Stimulated activated CD8-positive, alpha-beta memory T cell treated with anti-CD3 and anti-CD28 coated beads, Interleukin-7, amount 100 ng/mL, for 24 hours (primary cell): ENCODE results near the gene CAP1.
"Not testable (repeated sequence)": the region's sequence is repeated elsewhere in the genome, so short reads cannot be mapped to it uniquely, and the experiment has no call there.

Experiments used
- DNase-seq: peaks from one replicate; pipeline ENCODE4 v3.0.0-alpha.2; 2020; ENCODE audit warnings: low read depth

Gene CAP1

DNA sequence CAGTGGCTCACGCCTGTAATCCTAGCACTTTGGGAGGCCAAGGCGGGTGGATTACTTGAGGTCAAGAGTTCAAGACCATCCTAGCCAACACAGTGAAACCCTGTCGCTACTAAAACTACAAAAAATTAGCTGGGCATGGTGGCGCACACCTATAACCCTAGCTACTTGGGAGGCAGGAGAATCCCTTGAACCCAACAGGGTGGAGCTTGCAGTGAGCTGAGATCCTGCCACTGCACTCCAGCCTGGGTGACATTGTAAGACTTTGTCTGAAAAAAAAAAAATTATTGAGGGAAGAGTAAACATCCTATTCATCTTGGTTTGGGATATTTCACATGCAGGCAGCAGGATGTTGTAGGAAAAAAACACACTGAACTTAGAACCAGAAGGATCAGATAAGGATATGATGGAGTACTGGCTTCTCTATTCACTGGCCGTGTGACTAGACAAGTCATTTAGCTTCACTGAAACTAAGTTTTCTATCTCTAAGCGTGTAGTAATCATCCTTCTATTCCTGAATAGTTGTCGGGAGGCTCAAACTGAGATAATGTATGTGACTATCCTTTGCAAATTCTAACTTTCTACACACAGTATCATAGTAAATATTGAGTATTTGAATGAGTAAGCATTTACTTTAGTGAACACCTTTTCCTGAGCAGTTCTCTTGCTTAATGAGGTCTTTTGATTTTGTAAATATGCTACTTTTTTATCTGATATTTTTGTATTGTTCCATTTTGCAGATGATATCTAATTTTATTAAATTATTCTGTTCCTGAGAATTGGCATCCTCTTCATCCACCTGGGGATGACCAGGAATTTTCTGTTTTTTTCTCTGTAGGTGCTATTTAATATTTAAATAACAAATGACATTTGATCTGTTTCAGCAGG is 18.2 kb downstream of the CAP1 start:
- no peak for DNase-seq

DNA sequence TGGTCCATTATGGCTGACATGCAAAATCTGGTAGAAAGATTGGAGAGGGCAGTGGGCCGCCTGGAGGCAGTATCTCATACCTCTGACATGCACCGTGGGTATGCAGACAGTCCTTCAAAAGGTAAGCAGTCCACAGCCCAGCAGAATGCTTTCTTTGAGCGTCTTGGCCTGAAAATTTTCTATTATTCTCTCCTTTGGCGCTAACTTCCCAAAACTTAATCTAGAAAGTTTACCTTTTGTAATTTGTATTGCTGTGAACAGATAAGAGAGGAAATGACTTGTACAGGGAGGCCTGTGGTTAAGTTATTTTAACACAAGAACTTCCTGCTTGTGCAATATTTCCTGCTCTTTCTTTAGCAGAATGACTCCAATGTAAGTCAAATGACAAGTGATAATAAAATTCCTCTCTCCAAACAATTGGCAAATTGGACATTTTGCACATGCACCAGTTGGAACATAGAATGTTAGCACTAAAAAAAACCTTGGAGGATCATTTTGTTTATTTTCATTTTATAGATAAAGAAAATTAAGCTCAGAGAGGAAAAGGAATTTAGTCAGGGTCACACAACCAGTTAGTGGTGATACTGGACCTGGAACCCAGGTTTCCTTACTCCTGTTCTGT is 18.9 kb downstream of the CAP1 start:
- DNase-seq, result no peak

DNA sequence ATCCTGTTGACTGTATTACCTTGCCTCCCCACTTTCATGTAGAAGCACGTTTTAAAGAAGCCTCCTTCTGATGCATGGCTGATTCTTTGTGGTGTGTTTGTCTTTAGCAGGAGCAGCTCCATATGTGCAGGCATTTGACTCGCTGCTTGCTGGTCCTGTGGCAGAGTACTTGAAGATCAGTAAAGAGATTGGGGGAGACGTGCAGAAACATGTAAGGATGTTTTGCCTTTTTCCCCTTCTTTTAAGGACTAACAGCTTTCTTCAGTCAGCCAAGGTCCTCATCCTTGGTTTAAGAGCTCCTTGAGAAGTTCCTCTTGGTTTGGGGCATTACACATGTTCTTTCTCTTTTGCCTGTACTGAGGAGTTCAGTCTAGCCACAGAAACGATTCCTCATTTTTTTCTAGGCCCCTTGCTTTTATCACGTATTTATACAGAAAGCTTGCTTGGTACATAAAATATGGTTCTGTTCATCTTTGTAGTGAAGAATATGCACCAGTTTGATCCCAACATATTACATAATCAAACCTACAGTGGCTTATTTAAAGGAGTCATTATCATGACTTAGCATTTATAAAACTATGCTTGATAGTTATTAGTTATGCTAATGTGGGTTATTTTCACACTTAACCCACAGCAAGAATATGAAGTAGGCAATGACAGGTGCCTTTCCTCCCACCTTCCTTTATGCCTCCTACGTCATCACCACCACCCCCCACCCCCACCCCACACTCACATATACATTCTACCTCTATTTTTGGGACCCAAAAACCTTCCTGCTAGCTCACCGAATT is 19.6 kb downstream of the CAP1 start:
- no peak for DNase-seq

DNA sequence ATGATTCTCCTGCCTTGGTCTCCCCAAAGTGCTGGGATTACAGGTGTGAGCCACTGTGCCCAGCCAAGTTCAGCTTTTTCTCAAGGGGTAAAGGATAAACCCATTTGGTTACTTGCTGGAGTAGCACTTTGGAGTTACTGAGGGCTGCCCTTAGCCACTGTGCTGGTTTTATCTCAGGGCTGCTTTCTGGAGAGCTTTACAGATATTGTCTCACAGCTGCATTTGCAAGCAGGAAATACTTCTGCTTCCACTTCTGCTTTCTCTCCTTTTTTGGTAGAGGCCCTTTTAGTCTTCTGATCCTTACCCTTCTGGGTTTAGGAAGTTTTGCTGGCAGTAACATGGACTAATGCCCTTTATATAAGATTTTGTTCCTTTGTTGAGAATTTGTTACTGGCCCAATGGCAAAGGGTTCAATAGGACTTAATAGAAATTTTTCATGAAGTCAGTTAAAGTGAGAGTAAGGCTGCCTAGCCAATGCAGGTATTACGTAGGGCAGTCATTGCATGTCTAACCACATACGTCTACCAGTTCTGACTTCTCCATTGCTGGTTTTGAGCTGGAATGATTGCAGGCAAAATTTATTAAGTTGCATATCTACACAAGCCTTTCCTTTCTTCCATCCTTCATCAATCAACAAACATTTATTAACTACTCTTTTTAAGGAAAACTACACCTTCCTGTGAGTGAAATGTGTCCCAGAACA is 24.4 kb downstream of the CAP1 start:
- no peak for DNase-seq

DNA sequence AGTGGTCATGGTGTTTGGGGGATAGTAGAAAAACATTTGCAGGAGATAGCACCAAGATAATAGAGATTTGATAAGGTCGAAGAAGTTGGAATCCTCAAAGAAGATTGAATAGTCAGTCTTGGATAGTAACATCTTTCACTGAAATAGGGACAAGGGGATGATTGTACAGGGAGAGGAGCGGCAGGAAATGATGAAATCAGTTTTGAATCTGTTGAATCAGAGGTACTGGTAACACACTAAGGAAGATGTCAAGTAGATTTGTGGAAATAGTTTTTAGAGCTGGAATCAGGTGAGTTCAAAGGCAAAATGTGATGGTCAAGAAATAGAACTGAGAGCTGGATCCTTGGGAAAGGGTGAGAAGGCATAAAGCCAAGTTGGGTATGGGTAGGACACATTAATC is 26.5 kb downstream of the CAP1 start:
- DNase-seq, result no peak

DNA sequence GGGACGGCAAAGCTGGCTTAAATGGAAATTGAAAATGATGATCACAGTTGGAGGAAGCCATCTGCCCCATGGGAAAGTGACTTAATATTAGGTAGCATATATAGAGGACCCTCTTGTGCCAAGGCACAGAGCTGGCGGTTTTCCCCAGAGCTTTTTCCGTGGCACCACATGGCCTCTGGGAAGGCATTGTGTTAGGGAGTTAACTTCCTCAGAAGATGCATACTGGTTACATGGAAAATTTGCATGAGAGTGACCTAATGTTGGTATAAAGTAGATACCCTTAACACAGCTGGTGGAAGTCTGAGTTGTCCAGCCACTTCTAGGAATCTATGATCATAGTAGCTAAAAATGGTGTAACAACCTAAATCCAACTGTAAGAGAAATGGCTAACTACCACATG is 27.3 kb downstream of the CAP1 start:
- no peak for DNase-seq

DNA sequence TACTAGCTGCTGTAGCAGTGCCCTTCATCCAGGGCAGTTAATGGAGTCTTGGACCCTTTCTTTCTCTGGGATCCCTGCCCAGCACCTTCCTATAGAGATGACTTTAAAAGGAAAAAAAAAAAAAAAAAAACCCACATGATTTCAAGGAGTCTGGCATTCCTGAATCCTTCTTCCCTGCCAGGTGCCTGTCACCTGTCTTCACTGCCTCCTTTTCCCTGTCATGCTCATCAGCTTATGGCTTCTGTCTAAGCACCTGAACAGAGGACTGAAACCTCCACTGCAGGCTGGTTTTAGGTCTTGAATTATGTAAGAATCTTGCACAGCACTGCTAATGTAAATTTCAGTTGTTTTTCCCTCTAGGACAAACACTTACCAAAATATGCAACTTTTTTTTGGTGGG is 31.6 kb downstream of the CAP1 start:
- DNase-seq, result no peak

DNA sequence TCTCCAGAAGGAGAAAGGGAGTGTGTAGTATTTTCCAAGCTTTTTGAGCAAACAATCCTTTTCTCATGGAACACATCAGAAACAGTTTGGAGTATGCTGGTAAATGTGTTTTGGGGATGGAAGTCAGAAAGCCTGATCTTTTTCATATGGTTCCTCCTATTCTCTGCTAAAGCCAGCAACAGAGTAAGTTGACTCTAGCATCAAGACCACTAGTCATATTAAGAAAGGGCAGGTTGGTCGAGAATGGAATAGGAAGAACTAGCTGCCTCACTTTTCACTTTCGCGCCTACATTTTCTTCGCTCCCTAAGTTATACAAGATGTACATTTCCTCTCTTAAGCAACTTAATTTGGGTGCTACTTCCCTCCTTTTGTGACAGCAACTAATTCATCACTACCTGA is 32.5 kb downstream of the CAP1 start:
- DNase-seq, result no peak

DNA sequence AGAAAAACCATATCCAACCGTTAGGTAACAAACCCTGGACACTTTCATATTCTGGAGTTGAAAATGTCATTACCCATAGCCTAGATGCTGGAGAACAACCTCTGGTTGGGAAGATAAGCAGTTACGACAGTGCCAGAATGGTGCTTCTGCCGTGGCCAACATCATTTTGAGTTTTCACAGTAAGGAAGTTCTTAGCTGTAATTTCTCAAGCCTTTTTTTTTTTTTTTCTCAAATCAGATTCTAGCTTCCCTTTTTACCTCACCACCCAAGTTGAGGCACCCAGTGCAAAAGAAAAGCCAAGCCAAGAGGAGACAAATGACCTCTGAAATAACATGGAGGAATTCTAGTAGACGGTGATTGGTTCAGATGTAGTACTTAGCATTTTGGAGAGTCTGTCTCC is 34.7 kb downstream of the CAP1 start:
- no peak for DNase-seq

DNA sequence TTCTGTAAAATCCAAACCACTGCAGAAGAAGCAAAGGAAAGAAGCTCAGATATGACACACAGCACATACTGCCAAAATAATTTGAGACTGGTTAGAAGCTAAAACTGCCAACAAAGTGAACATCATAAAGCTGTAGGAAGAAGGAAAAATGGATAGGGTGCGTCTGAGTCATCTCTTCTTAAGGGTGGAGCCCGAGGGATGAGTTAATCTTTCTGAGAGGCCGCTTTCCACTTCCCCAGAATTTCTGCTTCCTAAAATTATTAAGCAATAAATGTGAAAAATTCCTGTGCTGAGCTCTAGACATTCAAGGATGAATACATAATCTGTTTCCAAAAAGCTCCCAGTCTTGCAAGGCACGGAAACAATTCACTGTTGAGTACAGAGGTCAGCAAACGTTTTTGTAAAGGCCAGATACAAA is 36.4 kb downstream of the CAP1 start:
- DNase-seq, result no peak

DNA sequence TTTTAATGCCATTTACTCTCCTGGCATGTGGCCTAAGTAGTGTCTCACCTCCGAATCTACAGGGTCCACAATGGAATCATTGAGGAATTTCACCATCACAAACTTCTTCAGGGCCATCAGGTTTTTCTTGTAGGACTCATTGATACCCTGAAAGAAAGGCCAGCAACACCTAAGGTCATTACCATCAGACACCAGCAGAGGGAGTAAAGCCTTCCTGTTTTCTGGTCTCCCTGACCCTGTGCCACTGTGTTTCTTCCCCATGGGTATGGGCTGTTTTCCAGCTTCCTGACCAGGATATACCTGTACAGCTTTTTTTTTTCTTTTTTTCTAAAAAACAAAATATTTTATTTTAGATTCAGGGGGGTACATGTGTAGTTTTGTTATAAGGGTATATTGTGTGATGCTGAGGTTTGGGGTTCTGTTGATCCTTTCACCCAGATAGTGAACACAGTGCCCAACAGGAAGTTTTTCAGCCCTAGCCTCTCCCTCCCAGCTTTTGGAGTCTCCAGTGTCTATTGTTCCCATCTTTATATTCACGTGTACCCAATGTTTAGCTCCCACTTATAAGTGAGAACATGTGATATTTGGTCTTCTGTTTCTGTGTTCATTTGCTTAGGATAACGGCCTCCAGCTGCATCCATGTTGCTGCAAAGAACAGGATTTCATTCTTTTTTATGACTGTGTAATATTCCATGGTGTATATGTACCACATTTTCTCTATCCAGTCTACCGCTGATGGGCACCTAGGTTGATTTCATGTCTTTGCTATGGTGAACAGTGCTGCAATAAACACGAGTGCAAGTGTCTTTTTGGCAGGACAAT is 38.2 kb downstream of the CAP1 start:
- DNase-seq, result no peak

DNA sequence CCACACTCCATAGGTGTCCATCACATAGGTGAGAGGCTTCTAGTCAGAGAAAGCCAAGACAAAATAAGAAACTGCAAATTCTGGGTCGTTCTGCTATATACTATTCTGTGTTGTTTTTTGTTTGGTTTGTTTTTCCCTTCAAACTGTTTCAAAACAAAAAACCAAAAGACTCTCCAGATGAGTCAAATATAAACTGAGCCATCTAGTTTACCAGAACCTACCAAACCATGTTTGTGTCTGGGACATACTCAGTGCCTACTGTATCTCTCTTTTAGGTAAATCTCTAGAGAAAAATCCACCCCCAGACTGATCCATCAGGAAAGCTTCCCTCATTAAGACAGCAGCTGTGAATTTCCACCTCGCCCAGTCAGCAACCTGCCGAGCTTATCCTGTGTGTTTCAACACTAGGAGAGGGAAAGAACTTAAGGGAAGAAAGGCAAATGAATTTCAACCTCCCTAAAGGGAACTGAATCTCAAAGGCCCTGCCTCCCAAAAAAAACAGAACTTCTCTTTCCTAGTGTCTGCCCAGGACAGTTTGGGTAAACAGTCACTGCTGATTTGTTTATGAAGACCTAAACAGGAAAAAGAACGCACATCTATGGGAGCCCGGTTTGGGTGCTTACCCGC is 39.4 kb downstream of the CAP1 start:
- no peak for DNase-seq

DNA sequence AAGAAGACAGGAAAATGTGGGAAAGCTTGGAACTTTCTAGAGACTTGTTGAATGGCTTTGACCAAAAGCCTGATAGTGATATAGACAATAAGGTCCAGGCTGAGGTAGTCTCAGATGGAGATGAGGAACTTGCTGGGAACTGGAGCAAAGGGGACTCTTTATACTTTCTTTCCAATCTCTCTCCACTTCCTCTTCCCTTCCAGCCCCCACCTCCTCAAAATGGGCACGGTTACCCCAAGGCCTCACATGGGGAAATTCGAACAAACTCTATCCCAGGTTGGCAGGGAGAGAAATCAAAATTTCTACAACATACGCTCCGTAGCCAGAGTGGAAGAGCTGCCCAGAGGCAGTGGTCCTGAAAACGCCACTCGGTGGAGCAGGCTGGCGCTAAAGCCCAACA is 41.3 kb downstream of the CAP1 start:
- DNase-seq, result no peak

DNA sequence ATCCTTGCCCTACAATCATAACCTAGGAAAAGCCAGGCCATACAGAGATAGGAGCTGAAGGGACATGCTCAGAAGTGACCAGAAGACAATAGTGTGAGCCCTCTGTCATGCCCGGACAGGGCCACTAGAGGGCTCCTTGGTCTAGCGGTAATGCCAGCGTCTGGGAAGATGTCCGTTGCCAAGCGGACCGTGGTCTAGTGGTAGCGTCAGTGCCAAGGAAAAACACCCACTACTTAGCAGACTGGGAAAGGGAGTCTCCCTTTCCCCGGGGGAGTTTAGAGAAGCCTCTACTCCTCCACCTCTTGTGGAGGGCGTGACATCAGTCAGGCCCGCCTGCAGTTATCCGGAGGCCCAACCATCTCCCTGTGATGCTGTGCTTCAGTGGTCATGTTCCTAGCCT is 44.2 kb downstream of the CAP1 start:
- not testable (repeated sequence) for DNase-seq

DNA sequence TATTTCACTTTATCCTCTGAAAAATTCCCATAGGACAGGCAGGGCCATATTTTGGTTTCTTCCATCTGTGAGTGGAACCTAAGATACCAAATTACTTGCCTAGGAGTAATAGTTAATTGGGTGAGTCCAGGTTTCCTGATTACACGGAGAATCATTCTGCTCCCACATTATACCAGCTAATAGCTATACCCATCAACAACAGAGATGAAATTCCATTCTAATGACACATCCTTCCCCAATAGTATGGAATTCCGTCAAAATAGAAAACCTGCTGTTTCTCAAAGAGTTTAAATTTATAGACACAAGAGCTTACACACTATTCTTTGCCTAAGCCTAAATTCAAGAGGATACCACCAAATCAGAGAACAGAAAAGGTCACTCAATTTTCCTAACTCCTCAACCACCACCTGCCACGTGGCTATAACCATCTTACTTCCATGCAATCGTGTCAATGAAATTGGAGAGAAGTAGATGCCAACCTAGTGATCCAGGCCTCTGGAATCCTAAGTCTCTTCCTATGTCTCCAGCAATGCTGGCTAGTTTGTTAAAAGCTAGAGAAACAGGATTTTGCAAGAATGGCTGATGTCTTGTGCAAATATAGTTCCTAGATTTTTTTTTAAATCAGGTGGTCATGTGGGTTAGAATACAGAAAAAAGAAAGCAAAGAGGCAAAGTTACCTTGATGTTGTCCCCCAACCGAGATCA is 50.3 kb downstream of the CAP1 start:
- no peak for DNase-seq

DNA sequence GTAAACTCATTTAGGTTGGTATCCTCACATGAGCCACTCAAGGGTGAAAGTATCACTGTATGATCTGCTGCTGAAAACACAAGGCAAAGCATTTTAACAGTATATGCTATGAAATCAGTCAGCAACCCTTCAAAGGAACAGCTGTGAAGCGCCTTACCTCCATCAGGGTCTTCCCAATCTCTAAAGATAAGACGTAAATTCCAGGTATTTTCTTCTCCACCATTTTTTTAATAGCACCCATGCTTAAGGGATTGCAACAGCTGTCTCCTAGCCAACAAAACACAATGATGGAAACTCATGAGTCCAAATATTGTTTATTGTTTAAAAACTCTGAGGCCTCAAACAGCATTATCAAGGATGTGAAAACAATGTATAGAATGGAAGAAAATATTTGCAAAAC is 51.7 kb downstream of the CAP1 start:
- DNase-seq, result no peak

DNA sequence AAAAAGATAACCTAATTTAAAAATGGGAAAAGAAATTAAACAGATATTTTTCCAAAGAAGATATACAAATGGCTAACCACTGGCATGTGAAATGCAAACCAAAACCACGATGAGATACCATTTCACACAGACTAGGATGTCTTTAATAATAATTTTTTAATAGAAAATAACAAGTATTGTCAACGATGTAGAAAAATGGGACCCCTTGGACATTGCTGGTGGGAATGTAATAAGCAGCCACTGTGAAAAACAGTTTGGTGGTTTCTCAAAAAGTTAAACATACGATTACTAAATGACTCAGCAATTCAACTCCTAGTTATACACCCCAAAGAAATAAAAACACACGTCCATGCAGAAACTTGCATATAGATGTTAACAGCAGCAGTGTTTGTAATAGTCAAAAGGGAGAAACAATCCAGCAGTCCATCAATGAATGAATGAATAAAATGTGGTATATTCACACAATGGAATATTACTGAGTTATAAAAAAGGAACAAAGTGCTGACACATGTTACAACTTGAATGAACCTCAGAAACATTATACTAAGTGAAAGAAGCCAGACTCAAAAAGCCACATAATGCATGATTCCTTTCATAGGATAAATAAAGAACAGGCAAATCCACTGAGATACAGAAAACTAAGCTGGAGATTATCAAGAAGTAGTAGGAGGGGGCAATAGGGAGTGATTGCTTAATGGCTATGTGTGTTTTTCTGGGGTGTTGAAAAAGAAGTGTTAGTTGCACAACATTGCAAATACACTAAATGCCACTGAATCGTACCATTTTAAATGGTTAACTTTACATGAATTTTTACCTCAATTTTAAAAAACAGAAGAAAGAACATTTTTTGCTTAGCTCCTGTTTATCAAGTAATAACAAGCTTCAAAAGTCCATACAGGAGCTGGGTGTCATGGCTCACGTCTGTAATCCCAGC is 52.4 kb downstream of the CAP1 start:
- DNase-seq, result no peak

DNA sequence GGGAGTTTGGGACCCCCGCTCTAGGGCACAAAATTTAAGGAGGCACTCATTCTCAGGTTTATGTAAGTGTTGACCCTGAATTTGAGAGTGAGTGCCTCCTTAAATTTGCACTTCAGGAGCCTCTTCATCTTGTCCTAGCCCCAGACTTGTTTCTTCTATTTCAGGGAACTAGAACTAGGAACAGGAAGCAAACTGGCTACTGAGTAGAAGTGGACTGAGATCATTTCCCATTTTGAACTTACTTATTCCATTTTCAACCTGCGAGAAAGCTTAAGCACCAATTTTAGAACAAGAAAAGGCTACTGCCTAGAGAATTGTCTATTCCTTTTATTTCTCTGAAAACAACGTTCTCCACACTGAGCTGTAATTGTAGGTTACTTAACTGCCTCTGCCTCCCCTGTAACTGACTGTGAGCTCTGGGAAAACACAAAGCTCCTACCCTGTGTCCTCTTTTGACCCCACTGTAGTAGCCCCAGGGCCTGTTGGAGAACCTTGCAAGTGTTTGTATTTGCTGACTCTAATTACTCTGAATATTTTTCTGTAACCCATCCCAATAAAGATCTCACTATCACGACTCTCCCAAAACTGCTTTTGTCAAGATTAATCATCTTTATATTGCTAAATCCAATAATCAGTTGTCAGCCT is 54.1 kb downstream of the CAP1 start:
- no peak for DNase-seq

DNA sequence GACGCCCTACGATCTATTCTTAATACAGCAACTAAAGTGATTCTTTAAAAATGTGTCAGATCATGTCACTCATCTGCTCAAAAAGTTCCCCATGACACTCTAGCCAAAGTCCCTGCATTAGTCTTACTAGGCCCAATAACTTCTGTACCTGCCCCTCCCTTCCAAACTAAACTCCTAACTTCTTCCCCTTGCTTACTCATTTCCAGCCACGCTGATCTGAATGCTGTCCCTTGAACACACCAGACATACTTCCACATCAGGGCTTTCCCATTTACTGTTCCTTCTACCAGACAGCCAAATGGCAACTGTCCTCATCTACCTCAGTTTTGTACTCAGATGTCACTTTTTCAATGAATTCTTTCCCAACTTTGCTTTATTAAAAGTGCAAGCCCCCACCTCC is 55.3 kb downstream of the CAP1 start:
- no peak for DNase-seq
